HG03378 (cell line): ENCODE measurements around the gene GTF3A.

Experiments used
- ATAC-seq: cut with Tn5 transposase; IDR thresholded peaks from one replicate; pipeline ENCODE4 v1.9.1; 2021; ENCODE audit warnings: mild to moderate bottlenecking, moderate library complexity; ENCODE audit not compliant: unreplicated experiment

GTF3A gene

DNA sequence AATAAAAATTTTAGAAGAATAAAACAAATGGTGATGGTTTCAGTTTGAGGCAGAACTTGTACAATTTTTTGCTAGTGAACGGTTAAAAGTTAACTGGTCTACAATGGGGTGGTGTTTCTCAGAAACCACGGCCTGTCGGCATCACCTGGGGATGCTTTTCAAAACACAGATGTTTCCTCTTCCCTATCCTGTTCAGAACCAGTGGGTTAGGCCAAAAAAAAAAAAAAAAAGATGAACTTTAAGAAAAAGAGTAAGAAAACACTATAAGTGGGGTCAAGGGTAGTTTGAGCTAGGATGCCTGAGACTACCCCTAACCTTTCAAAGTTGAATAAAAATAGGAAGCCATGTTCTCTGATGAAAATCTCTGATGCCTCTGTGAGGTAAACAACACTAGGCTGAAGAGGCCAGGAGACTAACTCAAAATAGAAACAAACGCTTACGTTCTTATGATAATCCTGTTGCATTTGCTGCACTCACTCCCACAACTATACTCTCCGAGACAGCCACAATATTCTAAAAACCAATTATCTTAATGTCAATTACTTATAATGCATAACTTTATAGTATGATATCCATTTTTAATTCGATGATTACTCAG lies 22.7 kb downstream of the GTF3A start:
- no peak for ATAC-seq

DNA sequence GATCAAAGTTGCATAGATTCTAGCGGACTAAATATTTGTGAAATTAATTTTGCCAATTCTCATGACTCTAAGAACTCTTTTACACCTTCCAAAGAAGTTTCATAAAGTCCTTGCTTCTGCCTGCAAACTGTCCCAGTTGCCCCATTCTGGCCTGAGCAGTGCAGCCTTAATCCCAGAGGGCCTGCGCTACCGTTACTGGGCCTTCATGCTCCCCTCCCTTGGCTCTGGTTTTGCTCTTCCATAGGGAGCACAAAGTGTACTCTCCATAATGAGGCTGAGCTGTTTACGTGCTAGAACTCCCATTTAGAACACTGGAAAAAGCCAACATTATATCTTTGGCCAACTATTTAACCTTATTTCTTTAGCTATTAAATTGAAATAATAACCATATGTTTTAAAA lies 23.9 kb downstream of the GTF3A start:
- ATAC-seq: no peak

GRCh38 chr13:27449081-27449603 lies 24.7 kb downstream of the GTF3A start:
- no peak for ATAC-seq

- peak; percentile 87 for ATAC-seq
Observed at GRCh38 chr13:27449936-27450828, 25.8 kb downstream of the GTF3A start, which contains the start of gene MTIF3. Gene MTIF3 (minus strand): TSS chr13:27450564. CDS start chr13:27440448, 10,116 bp downstream.

GRCh38 chr13:27450921-27451471 lies 26.6 kb downstream of the GTF3A start:
- no peak for ATAC-seq

DNA sequence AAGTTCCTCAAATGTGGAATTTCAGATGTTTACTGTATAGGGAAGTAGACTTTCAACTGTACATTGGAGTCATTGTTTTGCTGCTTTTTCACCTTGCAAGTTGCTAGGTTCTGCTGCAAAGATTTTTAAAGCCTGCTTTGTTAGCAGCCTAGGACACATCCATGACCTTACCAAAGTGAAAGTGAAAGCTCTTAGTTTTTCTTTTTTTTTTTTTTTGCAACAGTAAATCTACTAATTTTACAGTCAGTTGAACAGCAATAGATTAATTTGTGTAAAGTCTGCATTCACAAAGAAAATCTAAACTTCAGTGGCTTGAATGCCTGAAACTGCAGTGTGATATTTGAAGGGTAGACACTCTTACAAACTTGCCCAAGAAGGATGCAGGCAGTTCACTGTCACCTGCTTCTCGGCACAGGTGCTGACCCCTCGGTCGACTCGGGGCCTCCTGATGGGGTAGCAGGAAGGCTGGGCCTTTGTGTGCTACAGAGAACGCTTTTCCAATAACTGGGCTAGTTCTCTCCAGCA lies 31.0 kb downstream of the GTF3A start:
- ATAC-seq: no peak

GRCh38 chr13:27461940-27462584 lies 37.6 kb downstream of the GTF3A start:
- no peak for ATAC-seq

DNA sequence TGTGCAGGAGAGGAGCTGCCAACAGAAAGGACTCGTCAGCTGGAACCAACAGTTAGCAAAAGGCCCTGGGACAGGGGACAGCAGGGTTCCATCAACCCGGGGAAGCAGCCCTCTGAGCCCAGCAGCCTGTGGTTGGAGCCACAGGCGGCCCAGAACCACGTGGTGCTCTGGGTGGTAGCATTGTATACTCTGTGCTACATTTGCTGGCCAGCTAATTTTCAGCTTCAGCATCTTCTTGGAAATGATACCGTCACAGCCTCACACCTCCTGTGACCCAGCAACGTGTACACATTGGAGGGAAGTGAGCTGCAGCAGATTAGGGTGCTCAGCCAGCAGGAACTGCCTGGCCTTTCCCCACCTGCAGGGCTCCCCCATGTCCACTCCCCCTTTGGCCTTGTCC lies 39.1 kb downstream of the GTF3A start:
- no peak for ATAC-seq

DNA sequence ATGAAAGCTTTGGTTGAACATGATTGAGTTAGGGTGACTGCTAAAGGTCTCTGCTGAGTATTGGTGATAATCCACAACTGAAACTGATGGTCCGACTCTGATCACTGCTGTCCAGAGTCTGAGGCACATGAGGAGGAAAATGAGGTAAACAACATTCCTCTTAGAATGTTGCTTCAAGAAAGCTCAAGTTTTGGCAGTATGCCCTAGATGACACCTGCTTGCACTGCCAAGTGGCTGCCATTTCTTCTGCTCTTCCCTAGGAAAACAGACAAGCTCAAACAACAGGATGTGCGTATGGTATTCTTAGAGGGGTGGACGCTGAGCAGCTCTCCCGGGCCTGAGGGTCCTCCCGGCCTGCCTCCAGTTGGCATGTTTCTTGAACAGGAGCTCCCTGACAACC lies 41.2 kb downstream of the GTF3A start:
- no peak for ATAC-seq

- ATAC-seq: no peak
Observed at GRCh38 chr13:27466513-27466912, 42.1 kb downstream of the GTF3A start.

DNA sequence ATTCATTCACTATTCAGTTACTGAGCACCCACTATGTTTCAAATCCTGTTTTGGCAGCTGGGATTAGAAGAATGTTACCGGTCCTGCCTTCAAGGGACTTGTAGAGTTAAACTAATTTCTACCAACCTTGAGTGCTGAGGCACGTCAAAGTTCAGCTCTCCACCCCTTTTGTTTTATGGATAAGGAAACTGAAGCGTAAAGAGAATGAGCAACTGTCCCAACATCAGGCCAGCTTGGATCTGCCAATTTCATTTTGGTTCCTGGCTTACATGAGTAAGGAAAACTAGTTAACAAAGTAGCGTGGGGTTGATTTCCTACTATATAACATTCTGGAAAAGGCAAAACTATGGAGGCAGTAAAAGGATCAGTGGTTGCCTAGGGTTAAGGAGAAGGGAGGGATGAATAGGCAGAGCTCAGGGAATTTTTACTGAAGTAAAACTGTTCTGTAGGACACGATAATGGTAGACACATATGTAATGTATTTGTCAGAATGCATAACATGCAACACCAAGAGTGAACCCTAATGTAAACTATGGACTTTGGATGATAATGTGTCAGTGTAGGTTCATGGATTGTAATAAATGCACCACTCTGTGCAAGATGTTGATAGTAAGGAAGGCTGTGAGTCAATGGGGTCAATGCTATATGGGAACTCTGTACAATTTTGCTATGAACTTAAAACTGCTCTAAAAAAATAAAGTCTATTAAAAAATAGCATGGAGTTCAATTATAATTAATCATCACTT lies 45.8 kb downstream of the GTF3A start:
- no peak for ATAC-seq

GRCh38 chr13:27472441-27472840 lies 48.0 kb downstream of the GTF3A start:
- no peak for ATAC-seq

DNA sequence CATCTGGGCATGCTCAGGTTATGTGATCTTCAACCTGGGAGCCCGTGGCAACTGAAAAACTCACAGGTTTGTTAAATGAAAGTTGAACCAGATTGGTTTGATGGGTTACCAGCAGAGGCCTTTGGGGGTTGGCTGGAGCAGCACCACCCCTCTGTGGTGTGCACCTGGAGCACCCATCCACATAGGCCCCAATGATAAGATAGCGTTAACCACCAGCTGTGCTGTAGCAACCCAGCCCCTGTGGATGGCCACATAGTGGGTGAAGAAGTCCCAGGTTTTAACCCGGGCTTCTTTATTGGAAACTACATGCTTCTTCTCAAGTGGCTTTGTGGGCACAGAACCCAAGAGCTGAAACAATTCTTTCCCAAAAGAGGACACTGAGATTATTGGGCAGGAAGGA lies 48.5 kb downstream of the GTF3A start:
- no peak for ATAC-seq

DNA sequence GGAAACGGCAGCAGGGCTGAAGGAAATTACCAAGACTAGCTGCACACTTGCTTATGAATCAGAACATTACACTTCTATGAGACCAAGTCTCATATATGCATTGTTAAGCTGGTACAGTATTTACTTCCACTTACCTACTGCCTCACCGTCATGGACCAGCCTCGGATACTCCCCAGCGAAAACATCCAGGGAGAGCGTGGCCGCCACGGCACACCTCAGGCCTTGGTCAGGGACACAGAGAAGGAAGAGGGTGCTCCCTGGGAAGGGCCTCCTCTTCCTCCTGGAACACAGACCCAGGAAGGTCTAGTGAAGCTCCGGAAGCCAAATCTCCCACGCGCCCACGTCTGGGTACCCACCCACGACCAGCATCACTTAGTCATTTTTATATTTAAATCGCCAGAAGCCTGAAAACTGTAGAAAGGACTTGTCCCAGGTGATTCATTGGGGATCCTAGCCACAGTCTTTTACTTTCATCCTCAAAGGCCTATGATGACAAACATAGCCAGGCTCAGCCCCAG lies 50.4 kb downstream of the GTF3A start:
- no peak for ATAC-seq

- ATAC-seq: peak; percentile 77
Observed at GRCh38 chr13:27476943-27477703, 52.7 kb downstream of the GTF3A start.

- ATAC-seq: no peak
Observed at GRCh38 chr13:27481766-27482165, 57.3 kb downstream of the GTF3A start.

GRCh38 chr13:27482983-27483382 lies 58.6 kb downstream of the GTF3A start:
- ATAC-seq: peak; percentile 96

DNA sequence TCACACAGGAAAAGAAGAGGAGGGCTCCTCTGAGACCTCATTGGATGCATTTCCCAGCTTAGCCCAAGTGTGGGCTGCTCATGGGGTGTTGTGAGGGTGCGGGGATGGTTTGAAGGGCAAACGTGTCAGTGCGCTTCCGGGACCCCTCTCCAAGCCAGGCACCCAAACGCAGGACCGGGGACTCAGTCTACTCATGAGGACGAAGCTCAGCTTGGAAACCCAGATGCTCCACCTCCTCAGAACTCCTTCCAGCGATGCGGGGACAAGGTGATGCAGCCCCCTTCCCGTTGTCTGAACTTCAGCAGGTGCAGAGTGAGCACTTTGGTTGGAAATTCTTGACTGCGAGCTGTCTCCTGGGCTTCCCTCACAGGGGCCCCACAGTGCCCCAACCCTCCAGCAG lies 59.0 kb downstream of the GTF3A start:
- no peak for ATAC-seq
